ENCODE data around the gene IRF9. TPM values are rescaled to one million over a fixed set of nuclear protein-coding genes. Genes with fewer than 3 reads are reported as not detected.

IRF9 gene
- total and polyA plus RNA-seq, 8 donors: 1.4 to 143 (median 78.2) TPM

DNA sequence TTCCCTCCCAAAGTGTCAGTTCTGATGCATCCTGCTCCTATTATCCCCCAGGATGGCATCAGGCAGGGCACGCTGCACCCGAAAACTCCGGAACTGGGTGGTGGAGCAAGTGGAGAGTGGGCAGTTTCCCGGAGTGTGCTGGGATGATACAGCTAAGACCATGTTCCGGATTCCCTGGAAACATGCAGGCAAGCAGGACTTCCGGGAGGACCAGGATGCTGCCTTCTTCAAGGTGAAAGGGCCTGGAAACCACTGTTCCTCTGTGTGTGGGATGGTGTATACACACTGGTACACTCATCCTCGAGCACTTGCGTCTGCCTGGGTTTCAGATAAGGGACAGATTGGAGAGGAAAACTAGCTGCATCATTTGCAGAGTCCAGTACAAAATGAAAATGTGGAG is 1.0 kb downstream of the IRF9 start:
- TF ChIP-seq POLR2AphosphoS5 (IDR thresholded peaks at IDR 0.05) (no peak), CTCF (IDR thresholded peaks at IDR 0.05) (no peak), POLR2A (IDR thresholded peaks at IDR 0.05) (no peak), EP300 (IDR thresholded peaks at IDR 0.05) (no peak)
- Histone ChIP-seq H3K4me3 (peak overlapping the region; percentile 62 to 80 (median 69)), H3K27ac (peak overlapping the region; percentile 56 to 97 (median 95)), H3K27me3 (no peaks in the 10 kb centered on the region), H3K36me3 (peaks cover 55 to 81% (median 76%) of the 10 kb centered on the region in 4 donors), H3K4me1 (peaks cover 26 to 64% (median 47%) of the 10 kb centered on the region in 4 donors), H3K9me3 (no peaks in the 10 kb centered on the region)
- DNase-seq: no peak
- WGBS, 5 donors: 7 to 21% (median 20%) methylated on average over 7 to 8 of the region's 8 CpGs
- intact Hi-C loops (cut with DNase I; ENCODE audit: low total_unique reads): no loop called here

DNA sequence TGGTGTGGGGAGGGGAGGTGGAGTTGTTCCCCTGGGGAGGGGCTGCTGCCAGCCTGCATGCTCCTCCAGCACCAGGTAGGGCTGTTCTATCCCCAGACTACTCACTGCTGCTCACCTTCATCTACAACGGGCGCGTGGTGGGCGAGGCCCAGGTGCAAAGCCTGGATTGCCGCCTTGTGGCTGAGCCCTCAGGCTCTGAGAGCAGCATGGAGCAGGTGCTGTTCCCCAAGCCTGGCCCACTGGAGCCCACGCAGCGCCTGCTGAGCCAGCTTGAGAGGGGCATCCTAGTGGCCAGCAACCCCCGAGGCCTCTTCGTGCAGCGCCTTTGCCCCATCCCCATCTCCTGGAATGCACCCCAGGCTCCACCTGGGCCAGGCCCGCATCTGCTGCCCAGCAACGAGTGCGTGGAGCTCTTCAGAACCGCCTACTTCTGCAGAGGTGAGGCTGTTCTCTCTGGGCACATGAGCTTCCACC is 3.5 kb downstream of the IRF9 start:
- peaks cover 26 to 70% (median 47%) of the 10 kb centered on the region in 4 donors for H3K4me1 ChIP-seq
- no peak for DNase-seq
- H3K27me3 ChIP-seq: no peaks in the 10 kb centered on the region
- H3K9me3 ChIP-seq: no peaks in the 10 kb centered on the region
- TF ChIP-seq POLR2A (IDR thresholded peaks at IDR 0.05): no peak
- TF ChIP-seq CTCF (IDR thresholded peaks at IDR 0.05): no peak
- no peak for TF ChIP-seq POLR2AphosphoS5 (IDR thresholded peaks at IDR 0.05)
- no peak for TF ChIP-seq EP300 (IDR thresholded peaks at IDR 0.05)
- 77 to 90% (median 86%) methylated on average over 10 to 14 of the region's 14 CpGs for WGBS, 5 donors
- peaks cover 44 to 83% (median 81%) of the 10 kb centered on the region in 4 donors for H3K36me3 ChIP-seq
- intact Hi-C loops (cut with DNase I; ENCODE audit: low total_unique reads): no loop called here
- no peak overlapping the region for H3K4me3 ChIP-seq
- no peak overlapping the region for H3K27ac ChIP-seq

DNA sequence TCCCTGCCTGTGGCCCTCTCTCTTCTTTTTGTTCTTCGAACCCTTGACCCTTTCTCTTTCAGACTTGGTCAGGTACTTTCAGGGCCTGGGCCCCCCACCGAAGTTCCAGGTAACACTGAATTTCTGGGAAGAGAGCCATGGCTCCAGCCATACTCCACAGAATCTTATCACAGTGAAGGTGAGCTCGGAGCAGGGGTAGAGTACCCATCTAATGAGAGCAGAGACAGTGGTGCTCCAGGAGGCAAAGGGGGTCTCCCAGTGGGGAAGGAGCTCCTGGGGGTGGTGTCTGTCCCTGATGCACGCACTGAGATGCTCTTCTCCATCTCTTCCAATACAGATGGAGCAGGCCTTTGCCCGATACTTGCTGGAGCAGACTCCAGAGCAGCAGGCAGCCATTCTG is 4.7 kb downstream of the IRF9 start:
- intact Hi-C loops (cut with DNase I; ENCODE audit: low total_unique reads): no loop called here
- TF ChIP-seq POLR2AphosphoS5 (IDR thresholded peaks at IDR 0.05): no peak
- no peak for TF ChIP-seq POLR2A (IDR thresholded peaks at IDR 0.05)
- no peak for TF ChIP-seq CTCF (IDR thresholded peaks at IDR 0.05)
- TF ChIP-seq EP300 (IDR thresholded peaks at IDR 0.05): no peak
- H3K9me3 ChIP-seq: no peaks in the 10 kb centered on the region
- H3K27me3 ChIP-seq: no peaks in the 10 kb centered on the region
- H3K4me3 ChIP-seq: no peak overlapping the region
- H3K27ac ChIP-seq: no peak overlapping the region
- DNase-seq: no peak
- H3K36me3 ChIP-seq: peaks cover 37 to 79% (median 71%) of the 10 kb centered on the region in 4 donors
- 75 to 90% (median 80%) methylated on average over 5 of the region's 5 CpGs for WGBS, 5 donors
- peaks cover 20 to 68% (median 40%) of the 10 kb centered on the region in 4 donors for H3K4me1 ChIP-seq

GRCh38 chr14:24167469-24168114 is 6.5 kb downstream of the IRF9 start:
- Histone ChIP-seq H3K27me3 (no peaks in the 10 kb centered on the region), H3K27ac (peak overlapping the region in 2 of 5 donors; percentile 22 to 44), H3K36me3 (peaks cover 37 to 77% (median 70%) of the 10 kb centered on the region in 4 donors), H3K9me3 (no peaks in the 10 kb centered on the region), H3K4me1 (peaks cover 8 to 75% (median 44%) of the 10 kb centered on the region in 4 donors), H3K4me3 (no peak overlapping the region)
- intact Hi-C loops (cut with DNase I; ENCODE audit: low total_unique reads): no loop called here
- DNase-seq: no peak
- no peak for TF ChIP-seq POLR2A (IDR thresholded peaks at IDR 0.05)
- TF ChIP-seq EP300 (IDR thresholded peaks at IDR 0.05): no peak
- no peak for TF ChIP-seq CTCF (IDR thresholded peaks at IDR 0.05)
- TF ChIP-seq POLR2AphosphoS5 (IDR thresholded peaks at IDR 0.05): no peak
- WGBS, 5 donors: 80 to 95% (median 89%) methylated on average over 3 of the region's 3 CpGs

All from stomach (tissue), 9 donors.